Measurements from ENCODE around the gene RRAS. TPM values are rescaled to one million over a fixed set of nuclear protein-coding genes. Genes with fewer than 3 reads are reported as not detected.
"Not testable (repeated sequence)": the region's sequence is repeated elsewhere in the genome, so short reads cannot be mapped to it uniquely, and the experiment has no call there.

Gene RRAS
- total RNA-seq, 4 donors from 2014 or later = 31.8 to 97.6 (median 58.2) TPM

DNA sequence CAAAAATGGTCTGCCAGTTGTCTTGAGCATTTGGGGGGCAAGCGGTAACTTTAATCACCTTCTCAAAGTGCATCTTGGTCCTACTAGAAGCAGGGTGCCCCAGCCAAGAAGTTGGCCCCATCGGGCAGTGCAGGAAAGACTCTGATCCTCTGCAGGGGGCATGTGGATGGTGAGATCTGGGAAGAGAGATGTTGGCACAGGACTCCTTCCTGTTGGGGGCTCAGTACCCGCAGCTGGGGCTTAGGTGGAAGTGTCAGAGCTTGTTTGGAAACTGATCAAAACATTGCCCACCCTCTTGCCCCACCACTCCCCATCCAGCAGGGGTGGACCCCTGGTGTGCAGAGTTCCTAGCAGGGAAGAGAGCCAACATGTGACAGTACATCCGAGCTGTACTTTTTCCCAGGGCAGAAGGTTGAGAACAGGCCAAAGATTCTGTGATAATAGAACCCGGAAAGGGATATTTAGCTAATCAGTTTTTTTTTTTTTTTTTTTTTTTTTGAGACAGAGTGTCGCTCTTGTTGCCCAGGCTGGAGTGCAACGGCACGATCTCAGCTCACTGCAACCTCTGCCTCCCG lies 8.8 kb downstream of the RRAS start:
- intact Hi-C loops (cut with DNase I; ENCODE audit: low total_unique reads) (no loop called here), in situ Hi-C loops (cut with MboI; ENCODE audit: low pct_ligation_motif_present in 1 of 4, low pct_unique_long_range_greater_than_20kb in 1 of 4, low sequenced_read_pairs in 3 of 4) (no loop called here)
- peaks cover 0 to 5% (median 0%) of the 10 kb centered on the region in 4 donors for H3K4me1 ChIP-seq
- TF ChIP-seq, protein P1, sequence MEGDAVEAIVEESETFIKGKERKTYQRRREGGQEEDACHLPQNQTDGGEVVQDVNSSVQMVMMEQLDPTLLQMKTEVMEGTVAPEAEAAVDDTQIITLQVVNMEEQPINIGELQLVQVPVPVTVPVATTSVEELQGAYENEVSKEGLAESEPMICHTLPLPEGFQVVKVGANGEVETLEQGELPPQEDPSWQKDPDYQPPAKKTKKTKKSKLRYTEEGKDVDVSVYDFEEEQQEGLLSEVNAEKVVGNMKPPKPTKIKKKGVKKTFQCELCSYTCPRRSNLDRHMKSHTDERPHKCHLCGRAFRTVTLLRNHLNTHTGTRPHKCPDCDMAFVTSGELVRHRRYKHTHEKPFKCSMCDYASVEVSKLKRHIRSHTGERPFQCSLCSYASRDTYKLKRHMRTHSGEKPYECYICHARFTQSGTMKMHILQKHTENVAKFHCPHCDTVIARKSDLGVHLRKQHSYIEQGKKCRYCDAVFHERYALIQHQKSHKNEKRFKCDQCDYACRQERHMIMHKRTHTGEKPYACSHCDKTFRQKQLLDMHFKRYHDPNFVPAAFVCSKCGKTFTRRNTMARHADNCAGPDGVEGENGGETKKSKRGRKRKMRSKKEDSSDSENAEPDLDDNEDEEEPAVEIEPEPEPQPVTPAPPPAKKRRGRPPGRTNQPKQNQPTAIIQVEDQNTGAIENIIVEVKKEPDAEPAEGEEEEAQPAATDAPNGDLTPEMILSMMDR (IDR thresholded peaks at IDR 0.05) = no peak
- no peak for TF ChIP-seq POLR2A (IDR thresholded peaks at IDR 0.05)
- no peak for TF ChIP-seq POLR2AphosphoS5 (IDR thresholded peaks at IDR 0.05)
- TF ChIP-seq EP300 (IDR thresholded peaks at IDR 0.05; ENCODE audit: low read depth) = no peak
- no peaks in the 10 kb centered on the region for H3K27me3 ChIP-seq
- peaks cover 0 to 4% (median 0%) of the 10 kb centered on the region in 4 donors for H3K36me3 ChIP-seq
- DNase-seq = no peak
- H3K27ac ChIP-seq = peak overlapping the region in 2 of 4 donors; percentile 18 to 25
- 31 to 34% methylated on average over 5 to 9 of the region's 9 CpGs for WGBS, 2 donors (ENCODE audit: low coverage in 1 of 2)
- no peak overlapping the region for H3K4me3 ChIP-seq
- no peaks in the 10 kb centered on the region for H3K9me3 ChIP-seq

DNA sequence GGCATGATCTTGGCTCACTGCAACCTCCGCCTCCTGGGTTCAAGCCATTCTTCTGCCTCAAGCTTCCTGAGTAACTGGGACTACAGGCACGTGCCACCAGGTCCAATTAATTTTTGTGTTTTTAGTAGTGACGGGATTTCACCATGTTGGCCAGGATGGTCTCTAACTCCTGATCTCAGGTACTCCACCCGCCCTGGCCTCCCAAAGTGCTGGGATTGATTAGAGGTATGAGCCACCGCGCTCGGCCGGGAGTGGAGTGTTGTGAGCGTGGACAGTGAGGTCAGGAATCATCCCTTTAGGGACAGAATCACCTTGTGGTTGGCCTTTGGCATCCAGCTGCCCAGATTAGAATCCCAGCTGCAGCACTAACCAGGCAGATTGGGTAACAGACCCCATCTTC lies 10.3 kb downstream of the RRAS start:
- TF ChIP-seq POLR2A (IDR thresholded peaks at IDR 0.05) = no peak
- Histone ChIP-seq H3K4me1 (no peaks in the 10 kb centered on the region), H3K9me3 (no peaks in the 10 kb centered on the region), H3K36me3 (peaks cover 0 to 4% (median 2%) of the 10 kb centered on the region in 4 donors), H3K27me3 (no peaks in the 10 kb centered on the region), H3K4me3 (no peak overlapping the region), H3K27ac (no peak overlapping the region)
- DNase-seq = no peak
- intact Hi-C loops (cut with DNase I; ENCODE audit: low total_unique reads) (no loop called here), in situ Hi-C loops (cut with MboI; ENCODE audit: low pct_ligation_motif_present in 1 of 4, low pct_unique_long_range_greater_than_20kb in 1 of 4, low sequenced_read_pairs in 3 of 4) (no loop called here)
- 91% methylated on average over 9 of the region's 9 CpGs; no CpG with 5 or more reads in 1 of the 2 donors for WGBS, 2 donors (ENCODE audit: low coverage in 1 of 2)

DNA sequence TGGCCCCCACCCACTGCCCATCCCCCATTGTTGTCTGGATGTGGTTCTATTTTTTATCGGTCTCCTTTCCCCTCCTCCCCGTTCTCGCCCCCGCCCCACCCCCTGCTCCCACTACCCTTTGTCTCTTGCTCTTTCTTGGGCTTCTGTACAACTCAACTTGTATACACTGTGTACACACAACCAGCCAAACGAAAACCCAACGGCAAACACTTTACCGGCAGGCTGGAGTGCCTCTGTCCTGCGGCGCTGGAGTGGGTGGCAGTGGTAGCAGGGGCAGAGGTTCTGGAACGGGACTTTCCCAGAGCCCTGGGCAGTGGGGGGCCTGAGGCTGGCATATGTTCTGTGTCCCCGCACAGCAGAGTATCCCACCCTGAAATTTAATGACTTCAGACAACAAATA lies 13.7 kb downstream of the RRAS start:
- TF ChIP-seq POLR2A (IDR thresholded peaks at IDR 0.05) = no peak
- TF ChIP-seq POLR2AphosphoS5 (IDR thresholded peaks at IDR 0.05) = no peak
- Histone ChIP-seq H3K9me3 (no peaks in the 10 kb centered on the region), H3K27me3 (no peaks in the 10 kb centered on the region), H3K4me1 (no peaks in the 10 kb centered on the region), H3K27ac (no peak overlapping the region), H3K36me3 (peaks cover 0 to 5% (median 2%) of the 10 kb centered on the region in 4 donors), H3K4me3 (no peak overlapping the region)
- WGBS, 2 donors (ENCODE audit: low coverage in 1 of 2) = 70 to 88% methylated on average over 2 to 11 of the region's 11 CpGs
- intact Hi-C loops (cut with DNase I; ENCODE audit: low total_unique reads) (no loop called here), in situ Hi-C loops (cut with MboI; ENCODE audit: low pct_ligation_motif_present in 1 of 4, low pct_unique_long_range_greater_than_20kb in 1 of 4, low sequenced_read_pairs in 3 of 4) (no loop called here)
- DNase-seq = no peak

DNA sequence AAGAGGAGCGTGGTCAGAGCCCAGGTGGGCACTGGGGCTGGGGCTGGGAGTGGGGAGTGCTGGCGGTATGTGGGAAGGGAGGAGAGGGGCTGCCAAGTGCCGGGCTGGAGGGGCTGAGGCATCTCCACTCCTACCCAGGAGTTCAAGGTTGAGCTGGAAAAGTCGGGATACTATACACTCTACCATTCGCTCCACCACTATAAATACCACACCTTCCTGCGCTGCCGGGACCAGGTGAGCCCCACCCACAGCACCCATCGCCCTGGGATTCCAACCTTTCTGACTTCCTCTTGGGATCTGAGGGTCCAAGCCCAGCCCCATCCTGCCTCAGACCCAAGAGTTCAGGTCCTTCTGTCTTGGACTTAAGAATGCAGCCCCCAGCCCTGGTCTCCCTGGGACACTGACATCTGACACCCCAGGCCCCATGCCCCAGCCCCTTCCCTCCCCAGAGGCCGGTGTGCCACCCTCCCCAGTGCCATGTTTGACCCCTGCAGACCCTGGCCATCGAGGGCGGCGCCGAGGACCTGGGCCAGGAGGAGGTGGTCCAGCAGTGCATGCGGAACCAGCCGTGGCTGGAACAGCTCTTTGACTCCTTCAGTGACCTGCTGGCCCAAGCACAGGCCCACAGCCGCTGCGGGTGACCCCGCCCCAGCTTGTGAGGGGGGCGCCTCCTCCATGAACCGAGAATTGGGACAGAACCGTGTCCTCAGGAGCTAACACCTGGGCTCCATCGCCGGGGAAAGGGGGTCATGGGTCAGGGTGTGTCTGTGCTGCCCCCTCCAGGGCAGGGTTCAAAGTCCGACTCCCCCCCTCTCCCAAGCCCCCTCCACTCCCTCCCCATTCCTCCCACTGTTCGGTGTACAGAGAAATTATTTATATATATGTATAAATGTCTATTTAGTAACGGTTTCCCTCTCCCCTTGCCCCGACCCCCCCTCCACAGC lies 14.7 kb downstream of the RRAS start:
- intact Hi-C loops (cut with DNase I; ENCODE audit: low total_unique reads) (no loop called here), in situ Hi-C loops (cut with MboI; ENCODE audit: low pct_ligation_motif_present in 1 of 4, low pct_unique_long_range_greater_than_20kb in 1 of 4, low sequenced_read_pairs in 3 of 4) (no loop called here)
- TF ChIP-seq POLR2AphosphoS5 (IDR thresholded peaks at IDR 0.05) (no peak), EP300 (IDR thresholded peaks at IDR 0.05; ENCODE audit: low read depth) (no peak), POLR2A (IDR thresholded peaks at IDR 0.05) (no peak)
- TF ChIP-seq, protein P1 (IDR thresholded peaks at IDR 0.05) = no peak
- peaks cover 0 to 7% (median 3%) of the 10 kb centered on the region in 4 donors for H3K36me3 ChIP-seq
- no peak for DNase-seq
- H3K4me1 ChIP-seq = no peaks in the 10 kb centered on the region
- no peaks in the 10 kb centered on the region for H3K27me3 ChIP-seq
- H3K9me3 ChIP-seq = no peaks in the 10 kb centered on the region
- no peak overlapping the region for H3K4me3 ChIP-seq
- WGBS, 2 donors (ENCODE audit: low coverage in 1 of 2) = 44 to 84% methylated on average over 3 to 27 of the region's 27 CpGs
- H3K27ac ChIP-seq = no peak overlapping the region

DNA sequence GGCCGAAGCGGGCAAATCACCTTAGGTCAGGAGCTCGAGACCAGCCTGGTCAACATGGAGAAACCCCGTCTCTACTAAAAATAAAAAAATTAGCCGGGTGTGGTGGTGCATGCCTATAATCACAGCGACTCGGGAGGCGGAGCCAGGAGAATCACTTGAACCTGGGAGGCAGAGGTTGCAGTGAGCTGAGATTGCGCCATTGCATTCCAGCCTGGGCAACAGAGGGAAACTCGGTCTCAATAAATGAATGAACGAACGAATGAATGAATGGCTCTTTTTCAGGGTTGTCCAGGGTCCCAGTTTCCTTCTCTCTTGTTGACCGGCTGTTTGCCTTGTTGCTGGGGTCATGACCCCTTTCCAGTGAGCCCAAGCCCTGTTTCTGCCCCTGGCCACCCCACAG lies 22.1 kb downstream of the RRAS start:
- peaks cover 0 to 35% (median 16%) of the 10 kb centered on the region in 4 donors for H3K36me3 ChIP-seq
- WGBS, 2 donors (ENCODE audit: low coverage in 1 of 2) = 92 to 93% methylated on average over 12 to 13 of the region's 13 CpGs
- DNase-seq; in situ Hi-C loops (cut with MboI; ENCODE audit: low pct_ligation_motif_present in 1 of 4, low pct_unique_long_range_greater_than_20kb in 1 of 4, low sequenced_read_pairs in 3 of 4); H3K4me1 ChIP-seq; H3K27me3 ChIP-seq; H3K4me3 ChIP-seq; H3K9me3 ChIP-seq; intact Hi-C loops (cut with DNase I; ENCODE audit: low total_unique reads); H3K27ac ChIP-seq: not testable (repeated sequence)
